H1 (cell line): ENCODE data around the gene KTN1. TPM values are rescaled to one million over a fixed set of nuclear protein-coding genes. Genes with fewer than 3 reads are reported as not detected.

Experiments
- BCL11A ChIP-seq, 2 experiments: IDR thresholded peaks; one replicate each; pipeline ENCODE4 v1.6.1; 2011; ENCODE audit warnings: low read depth in 2 of 2, low read length in 2 of 2, mild to moderate bottlenecking in 2 of 2
- EP300 ChIP-seq, 2 experiments: IDR thresholded peaks; 1 replicate in 1 of 2; 2 replicates in 1 of 2; pipeline ENCODE4 v1.6.1; 2011 to 2012; ENCODE audit warnings: low read depth in 2 of 2, low read length in 2 of 2, mild to moderate bottlenecking in 2 of 2, borderline replicate concordance in 1 of 2, inconsistent platforms in 1 of 2, moderate library complexity in 1 of 2
- GABPA ChIP-seq: IDR thresholded peaks from 2 replicates; pipeline ENCODE4 v1.6.1; 2011; ENCODE audit warnings: mild to moderate bottlenecking, low read length, moderate library complexity, borderline replicate concordance; ENCODE audit not compliant: insufficient read depth
- PHF8 ChIP-seq: fragments of 200-600 bp; sonication (generic); conservative IDR thresholded peaks from 2 replicates; pipeline ENCODE4 v1.7.1; 2012; ENCODE audit warnings: low read depth, mild to moderate bottlenecking, inconsistent platforms, low read length, moderate library complexity
- SIRT6 ChIP-seq: IDR thresholded peaks from one replicate; pipeline ENCODE4 v1.7.1; 2012; ENCODE audit warnings: low read length, inconsistent platforms
- TCF12 ChIP-seq: IDR thresholded peaks from 2 replicates; pipeline ENCODE4 v1.6.1; 2011; ENCODE audit warnings: low read depth, mild to moderate bottlenecking, low read length
- ZNF274 ChIP-seq: IDR thresholded peaks from 2 replicates; pipeline ENCODE4 v1.7.0; 2012; ENCODE audit warnings: low read length, borderline replicate concordance; ENCODE audit errors: extremely low read depth
- polyA plus RNA-seq, 7 experiments: library from polyadenylated mRNA; depleted of rRNA in 3 of 7; stranded (reverse) in 5 of 7; unstranded in 2 of 7; fragments of >200 nt in 5 of 7; fragments of 200-250 nt in 2 of 7; gene quantifications; 1 replicate in 5 of 7; 2 replicates in 1 of 7; 4 replicates in 1 of 7; pipeline versions ENCODE4 v1.2.1 to v1.2.3, GENCODE V29; 2011 to 2013; ENCODE audit warnings: missing spikeins in 2 of 7, mixed read lengths in 2 of 7
- total RNA-seq: library from RNA; stranded (reverse); fragmentation: NEBNext Ultra II Directional; extraction: Animal tissue kit (Norgen Biotek cat#: 25700); gene quantifications from 2 replicates; pipeline ENCODE4 v1.2.1, GENCODE V29; 2021

Gene KTN1
- total and polyA plus RNA-seq, 2 of the 8 experiments (the other 6 are each of a cell fraction or from before 2014, with no cell fraction given): 15.4 to 151 TPM

GRCh38 chr14:55572578-55572977, 7.4 kb upstream of the KTN1 start (continued):
- no peak for TF ChIP-seq TCF12
- no peak for TF ChIP-seq GABPA
- TF ChIP-seq PHF8: no peak
- TF ChIP-seq BCL11A (IDR thresholded peaks at IDR 0.05; ENCODE audit: low read depth in 2 of 2, low read length in 2 of 2): no peak
- TF ChIP-seq ZNF274: no peak
- TF ChIP-seq EP300 (IDR thresholded peaks at IDR 0.05; ENCODE audit: borderline replicate concordance in 1 of 2, low read depth in 2 of 2, low read length in 2 of 2): no peak
- no peak for TF ChIP-seq SIRT6
